Activated CD8-positive, alpha-beta memory T cell treated with anti-CD3 and anti-CD28 coated beads for 1 hour (primary cell): Measurements from ENCODE around the gene UFD1.

ENCODE experiments used
- DNase-seq, 2 donors: peaks; one replicate each; pipeline ENCODE4 v3.0.0-alpha.2; 2020; ENCODE audit warnings: low read depth in 1 of 2; ENCODE audit errors: extremely low read depth in 1 of 2

UFD1 gene

GRCh38 chr22:19472233-19472632, 6.8 kb downstream of the UFD1 start:
- no peak for DNase-seq

DNA sequence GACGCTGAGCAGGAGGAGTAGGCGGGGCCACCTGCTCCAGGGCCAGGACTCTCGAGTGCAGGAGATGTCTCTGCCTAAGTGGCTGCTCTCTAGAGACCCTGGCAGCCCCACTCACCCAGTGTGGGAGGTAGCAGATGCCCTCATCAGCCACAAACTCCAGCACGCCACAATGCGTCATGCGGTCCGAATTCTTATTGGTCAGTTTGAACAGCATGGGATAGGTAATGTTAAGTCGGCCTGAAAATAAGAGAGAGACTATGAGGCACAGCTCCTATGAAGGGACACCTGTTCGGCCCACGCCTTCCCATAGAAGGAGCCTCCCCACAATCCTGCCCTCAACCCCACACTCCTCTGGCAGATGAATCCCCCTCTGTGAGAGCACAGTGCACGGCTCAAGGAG, 7.4 kb downstream of the UFD1 start:
- DNase-seq, result no peak

DNA sequence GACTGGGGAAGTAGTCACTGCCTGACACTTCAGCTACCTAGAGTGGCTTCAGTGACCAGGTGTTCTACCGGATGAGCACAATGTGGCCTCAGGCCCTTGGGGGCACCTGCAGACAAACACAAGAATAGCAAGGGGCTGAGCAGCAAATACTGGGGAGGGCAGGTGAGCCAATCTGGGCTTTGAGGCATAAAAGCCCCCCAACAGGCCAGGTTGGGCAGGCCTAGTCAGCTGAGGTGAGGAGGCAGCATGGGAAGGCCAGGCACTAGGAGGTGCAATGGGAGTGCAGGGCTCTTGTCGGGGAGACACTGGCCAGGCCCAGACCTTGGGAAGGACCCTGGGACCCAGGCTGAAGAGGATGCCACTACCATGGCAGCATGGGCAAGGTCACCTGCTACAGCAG, 9.0 kb downstream of the UFD1 start:
- no peak for DNase-seq

DNA sequence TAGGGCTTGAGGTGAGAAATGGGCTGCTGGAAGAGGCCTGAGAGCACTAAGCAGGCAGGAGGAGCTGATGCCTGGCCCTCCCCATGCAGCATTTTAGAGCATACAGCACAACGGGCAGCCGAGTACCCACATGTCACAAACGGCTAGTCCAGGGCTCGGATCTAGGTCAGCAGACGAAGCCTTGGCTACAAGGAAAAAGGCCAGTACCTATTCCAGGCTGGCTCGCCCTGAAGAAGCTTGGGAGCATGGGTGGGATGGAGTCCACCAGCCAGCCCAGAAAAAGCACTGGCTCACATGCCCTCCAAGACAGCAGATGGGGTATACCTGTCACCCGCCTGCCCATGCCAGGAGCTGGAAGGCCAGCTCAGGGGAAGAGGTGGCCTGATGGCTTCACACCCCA, 9.6 kb downstream of the UFD1 start:
- DNase-seq, result no peak

- DNase-seq, result no peak
Measured at GRCh38 chr22:19467912-19468311, 11.1 kb downstream of the UFD1 start.

GRCh38 chr22:19466848-19467752, 11.9 kb downstream of the UFD1 start:
- DNase-seq, result no peak

- no peak for DNase-seq
Measured at GRCh38 chr22:19466126-19466716, 12.8 kb downstream of the UFD1 start.

GRCh38 chr22:19464975-19465374, 14.0 kb downstream of the UFD1 start:
- no peak for DNase-seq

DNA sequence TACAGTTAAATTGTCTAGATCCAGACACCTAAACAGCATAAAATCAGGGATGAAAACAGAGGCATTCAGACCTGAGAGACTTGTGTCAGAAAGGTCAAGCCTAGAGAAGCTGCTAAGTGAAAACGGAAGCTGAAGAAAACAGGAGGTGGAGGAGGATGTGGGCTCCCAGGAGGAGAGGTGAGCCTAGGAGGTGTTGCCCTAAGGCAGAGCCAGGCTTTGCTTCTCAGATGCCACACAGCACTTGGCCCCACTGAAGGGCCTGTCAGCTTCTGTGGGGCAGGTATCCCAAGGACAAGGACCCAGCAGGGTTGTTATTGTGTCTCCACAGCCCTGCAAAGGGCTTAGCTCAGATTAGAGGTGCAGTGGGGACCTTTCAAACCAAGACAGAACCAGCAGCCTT, 14.4 kb downstream of the UFD1 start:
- no peak for DNase-seq

GRCh38 chr22:19463491-19464469, 15.2 kb downstream of the UFD1 start:
- DNase-seq, result no peak

DNA sequence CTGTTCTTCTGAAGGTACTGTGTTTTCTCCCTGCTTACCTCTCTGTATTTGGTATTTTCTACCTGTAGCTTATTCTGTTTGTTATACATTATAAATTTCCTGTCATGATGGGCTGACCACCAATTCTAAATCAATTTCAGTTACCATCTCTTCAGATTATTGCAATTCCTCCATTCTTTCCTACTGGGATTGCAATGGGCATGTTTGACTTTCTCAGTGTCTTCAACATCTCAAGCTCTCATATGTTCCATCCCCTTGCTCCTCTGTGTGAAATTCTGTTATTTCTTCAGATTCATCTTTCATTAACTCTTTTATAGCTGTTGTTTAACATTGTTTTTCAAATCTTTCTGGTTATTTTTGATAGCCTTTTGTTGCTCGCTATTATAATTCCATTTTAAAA, 16.0 kb downstream of the UFD1 start:
- DNase-seq, result no peak

DNA sequence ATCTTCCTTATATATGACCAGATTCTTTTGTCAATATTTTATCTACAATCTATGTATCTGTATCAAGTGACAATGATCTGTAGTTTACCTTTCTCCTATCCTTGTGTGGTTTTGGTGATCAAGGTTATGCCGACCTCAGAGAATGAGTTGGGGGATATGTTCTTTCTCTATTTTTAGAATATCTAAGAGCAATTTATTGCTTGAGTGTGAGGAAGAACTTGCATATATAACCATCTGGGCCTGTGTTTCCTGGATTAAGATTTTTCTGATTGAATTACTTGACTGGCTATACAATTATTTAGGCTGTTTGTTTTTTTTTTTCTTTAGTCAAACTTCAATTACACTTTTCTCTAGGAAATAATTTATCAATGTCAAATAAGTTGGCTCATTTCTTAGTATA, 17.5 kb downstream of the UFD1 start:
- DNase-seq, result no peak

- DNase-seq, result no peak
Measured at GRCh38 chr22:19460036-19460435, 19.0 kb downstream of the UFD1 start.

DNA sequence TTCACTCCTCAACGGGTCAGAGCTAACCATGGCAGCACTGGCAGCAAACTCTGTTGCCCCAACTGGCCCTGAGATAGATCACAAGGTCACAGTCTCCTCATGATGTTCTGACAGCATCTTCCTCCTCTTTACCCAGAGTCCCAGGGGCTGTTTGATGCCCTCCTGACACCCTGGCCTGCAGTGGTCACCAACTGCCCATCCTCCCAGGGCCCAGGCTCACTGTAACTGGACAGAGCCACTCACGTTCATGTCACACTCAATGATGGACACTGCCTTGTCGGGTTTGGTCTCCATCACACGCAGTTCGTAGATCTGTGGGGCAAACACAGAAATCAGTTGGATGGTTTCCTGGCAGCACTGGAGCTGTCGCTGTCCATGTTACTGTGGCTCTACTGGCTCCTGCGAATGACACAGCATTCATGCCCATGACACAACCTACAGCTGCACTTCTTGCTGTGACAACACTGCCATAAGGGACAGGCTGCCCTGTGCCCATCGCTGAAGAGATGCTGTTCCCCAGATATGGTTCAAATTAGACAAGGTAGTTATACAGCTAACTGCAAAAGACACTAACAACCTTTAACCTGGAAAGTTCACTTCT, 21.1 kb downstream of the UFD1 start:
- no peak for DNase-seq

DNA sequence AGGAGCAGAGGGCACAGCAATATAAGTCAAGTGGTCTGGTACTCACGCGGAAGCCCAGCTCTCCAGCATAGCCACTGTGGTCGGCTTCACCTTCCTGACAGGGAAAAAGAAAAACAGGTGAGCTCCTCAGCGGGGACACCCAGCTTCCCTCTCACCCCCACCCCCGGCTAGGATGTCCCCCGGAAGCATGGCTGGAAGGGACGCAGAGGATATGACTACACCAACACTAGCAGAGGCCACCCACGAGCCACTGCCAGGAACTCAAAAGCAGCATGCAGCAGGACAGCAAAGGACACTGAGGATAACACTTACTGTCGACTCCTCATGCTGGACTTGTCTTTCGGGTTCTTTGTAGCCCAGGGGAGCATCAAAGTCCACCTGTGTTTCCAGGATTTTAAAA, 22.5 kb downstream of the UFD1 start:
- DNase-seq, result no peak

GRCh38 chr22:19455585-19456370, 23.2 kb downstream of the UFD1 start:
- no peak for DNase-seq

DNA sequence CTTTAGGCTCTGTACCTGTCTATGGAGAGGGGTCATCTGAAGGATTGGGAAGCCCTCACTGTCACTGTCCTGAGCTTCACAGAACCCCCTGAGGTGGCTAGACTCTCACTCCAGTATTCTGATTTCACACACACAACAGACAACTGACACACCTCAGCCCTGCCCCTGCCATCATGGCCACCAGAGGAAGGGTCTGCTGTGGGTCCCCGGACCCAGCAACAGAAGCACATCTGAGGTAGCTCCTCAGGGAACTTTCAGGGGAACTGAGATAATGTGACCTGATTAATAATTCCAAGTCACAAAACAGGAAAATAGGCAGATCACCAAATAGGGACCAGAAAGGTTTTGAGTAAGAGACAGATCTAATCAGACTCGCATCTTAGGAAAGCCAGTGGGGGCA, 24.0 kb downstream of the UFD1 start:
- DNase-seq, result no peak

GRCh38 chr22:19454156-19454555, 24.8 kb downstream of the UFD1 start:
- no peak for DNase-seq

- DNase-seq, result no peak
Measured at GRCh38 chr22:19453718-19454117, 25.3 kb downstream of the UFD1 start.

- no peak for DNase-seq
Measured at GRCh38 chr22:19451570-19451969, 27.4 kb downstream of the UFD1 start.
